NCI-H2171 treated with DMSO at 0.1 percent for 48 hours (cell line): Measurements from ENCODE around the gene MYH14.
"Not testable (repeated sequence)": the region's sequence is repeated elsewhere in the genome, so short reads cannot be mapped to it uniquely, and the experiment has no call there.

Experiments
- DNase-seq: peaks from one replicate; lab custom pipeline; 2025; lab: John Stamatoyannopoulos, UW

The MYH14 gene

DNA sequence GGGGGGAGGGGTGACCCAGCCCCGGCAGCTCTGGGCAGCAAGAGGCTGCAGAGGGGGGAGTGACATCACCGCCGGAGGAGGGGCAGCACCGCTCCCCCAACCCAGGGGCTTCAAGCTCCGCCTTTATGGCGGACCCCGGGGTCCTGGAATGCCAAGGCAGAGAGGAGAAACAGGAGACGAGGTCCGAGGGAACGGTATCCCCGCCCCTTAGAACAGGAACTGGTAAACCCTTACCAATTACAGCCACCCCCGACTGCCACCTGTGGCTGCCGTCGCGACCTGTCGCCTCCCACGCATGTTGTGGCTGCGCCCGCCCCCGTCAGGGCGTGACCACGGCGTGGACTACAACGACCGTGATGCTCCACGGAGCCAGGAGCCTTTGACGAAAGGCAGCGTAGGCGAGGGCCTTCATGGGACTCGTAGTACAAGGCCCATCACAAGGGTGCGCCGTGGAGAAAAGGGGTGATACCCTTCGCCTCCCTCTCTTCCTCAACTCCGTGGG is 129.9 kb downstream of the MYH14 start:
- peak; percentile 91 for DNase-seq

- peak; percentile 68 for DNase-seq
Measured at GRCh38 chr19:50333737-50334617, 130.6 kb downstream of the MYH14 start.

DNA sequence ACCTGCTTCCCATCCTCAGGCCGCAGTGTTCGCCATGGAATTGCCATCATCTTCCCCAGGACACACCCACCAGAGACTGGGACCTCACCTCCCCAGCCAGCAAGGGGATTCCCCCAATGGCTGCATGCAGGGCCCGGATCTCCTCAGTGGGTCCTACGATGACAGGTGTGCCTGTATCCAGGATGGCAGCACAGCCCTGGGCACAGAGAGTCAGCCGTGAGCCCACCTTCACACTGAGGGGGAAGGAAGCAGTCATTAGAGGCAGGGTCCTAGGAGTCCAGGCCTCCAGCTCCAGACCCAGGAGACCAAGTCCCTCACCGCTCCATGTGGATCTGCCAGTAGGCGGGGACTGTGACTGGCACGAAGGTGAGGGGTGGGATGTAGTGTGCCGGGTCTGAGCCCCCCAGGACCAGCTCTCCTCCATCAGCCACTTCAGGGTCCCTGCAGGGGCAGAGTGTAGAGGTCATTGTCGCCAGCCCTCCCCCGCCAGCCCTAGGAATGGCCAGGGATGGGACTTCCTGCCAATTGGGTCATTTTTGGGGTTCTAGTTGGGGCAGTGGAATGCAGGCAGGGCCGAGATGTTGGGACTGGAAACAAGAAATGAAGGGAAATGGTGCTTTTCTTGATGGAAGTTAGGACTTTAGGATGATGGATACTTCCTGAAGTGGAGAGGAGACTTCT is 131.5 kb downstream of the MYH14 start:
- DNase-seq = no peak

DNA sequence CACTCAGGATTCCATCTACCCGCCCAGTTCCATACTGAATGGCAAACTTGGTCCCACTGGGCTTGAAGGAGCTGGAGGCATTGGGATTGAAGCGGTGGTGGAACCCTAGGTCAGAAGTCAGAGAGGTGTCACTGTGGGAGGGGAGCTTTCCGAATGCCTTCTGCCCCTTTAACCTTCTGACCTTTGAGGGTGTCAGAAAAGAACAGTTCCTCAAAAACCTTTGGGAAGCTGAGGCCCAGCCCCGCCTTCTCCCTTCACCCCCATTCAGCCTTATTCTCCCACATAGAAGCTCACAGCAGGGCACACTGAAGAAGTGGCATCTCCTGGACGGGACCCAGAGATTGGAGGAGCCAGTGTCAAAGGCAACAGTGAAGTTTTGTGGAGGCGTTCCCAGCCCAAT is 133.6 kb downstream of the MYH14 start:
- DNase-seq = not testable (repeated sequence)

GRCh38 chr19:50340331-50340730 is 136.9 kb downstream of the MYH14 start:
- no peak for DNase-seq

- no peak for DNase-seq
Measured at GRCh38 chr19:50341091-50341564, 137.7 kb downstream of the MYH14 start.

DNA sequence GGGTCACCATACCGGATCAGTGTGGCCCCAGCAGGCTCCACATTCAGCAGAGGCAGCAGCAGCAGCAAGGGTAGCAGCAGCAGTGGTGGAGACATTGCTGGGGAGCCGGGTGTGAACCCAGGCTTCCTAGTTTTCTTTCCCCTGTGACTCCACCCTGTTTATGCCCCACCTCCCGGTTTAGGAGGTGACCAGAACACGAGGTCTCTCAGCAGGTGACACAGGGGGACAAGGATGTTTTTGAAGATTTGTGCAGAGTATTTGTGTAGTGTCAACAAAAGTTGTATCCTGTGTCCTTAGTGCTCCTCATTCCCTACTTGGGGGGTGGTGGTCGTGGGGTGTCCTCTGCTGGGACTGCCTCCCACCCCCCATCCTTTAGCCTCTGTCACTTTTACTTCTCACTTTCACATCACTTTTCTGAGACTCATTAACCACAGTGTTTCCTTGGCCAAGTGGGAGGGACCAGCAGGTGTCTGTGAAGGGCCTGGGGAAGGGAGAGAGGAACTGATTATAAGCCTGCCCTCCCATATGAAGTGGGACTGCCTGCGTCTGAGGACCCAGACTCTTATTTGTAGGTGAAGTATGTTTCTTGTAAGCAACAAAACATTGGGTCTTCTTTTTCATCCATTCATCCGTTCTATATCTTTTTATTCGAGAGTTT is 141.4 kb downstream of the MYH14 start:
- DNase-seq = no peak

GRCh38 chr19:50347089-50347581 is 143.7 kb downstream of the MYH14 start:
- DNase-seq = not testable (repeated sequence)

DNA sequence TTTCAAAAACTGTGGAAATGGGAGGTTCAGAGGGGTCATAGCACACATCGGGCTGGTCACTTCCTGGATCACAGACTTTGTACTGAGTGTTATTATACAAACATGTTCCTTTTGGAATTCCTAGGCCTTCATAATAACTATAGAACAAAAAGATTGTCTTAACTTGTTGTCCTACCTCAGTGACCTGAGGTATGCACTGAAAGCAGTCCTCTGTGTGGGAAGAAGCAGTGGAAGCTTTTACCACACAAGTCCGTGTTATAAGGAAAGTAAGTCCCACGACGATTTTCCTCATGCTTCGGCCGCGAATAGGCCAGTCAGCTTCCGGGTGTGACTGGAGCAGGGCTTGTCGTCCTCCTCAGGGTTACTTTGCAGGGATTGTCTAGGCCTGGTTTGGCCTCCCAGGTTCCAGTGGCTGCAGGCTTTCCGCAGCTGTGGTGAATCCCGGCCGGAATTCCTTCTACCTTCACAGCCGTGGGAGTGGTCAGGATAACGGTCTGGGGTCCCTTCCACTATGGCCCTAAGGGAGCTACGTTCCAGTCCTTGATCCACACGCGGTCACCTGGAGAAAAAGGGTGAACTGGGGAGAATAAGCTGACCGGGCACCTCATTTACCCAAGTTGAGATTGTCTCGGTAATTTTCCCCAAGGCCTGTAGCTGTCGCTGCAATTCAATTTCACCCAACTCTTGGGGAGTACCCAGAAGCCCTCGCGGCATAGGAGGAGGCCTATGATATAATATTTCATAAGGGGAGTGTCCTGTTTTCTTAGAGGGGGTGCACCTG is 146.0 kb downstream of the MYH14 start:
- no peak for DNase-seq

- DNase-seq = no peak
Measured at GRCh38 chr19:50352242-50352641, 148.8 kb downstream of the MYH14 start.

GRCh38 chr19:50353487-50353880 is 150.1 kb downstream of the MYH14 start:
- DNase-seq = not testable (repeated sequence)

- DNase-seq = no peak
Measured at GRCh38 chr19:50356691-50357177, 153.3 kb downstream of the MYH14 start.

- peak; percentile 83 for DNase-seq
Measured at GRCh38 chr19:50357178-50358100, 154.0 kb downstream of the MYH14 start.

DNA sequence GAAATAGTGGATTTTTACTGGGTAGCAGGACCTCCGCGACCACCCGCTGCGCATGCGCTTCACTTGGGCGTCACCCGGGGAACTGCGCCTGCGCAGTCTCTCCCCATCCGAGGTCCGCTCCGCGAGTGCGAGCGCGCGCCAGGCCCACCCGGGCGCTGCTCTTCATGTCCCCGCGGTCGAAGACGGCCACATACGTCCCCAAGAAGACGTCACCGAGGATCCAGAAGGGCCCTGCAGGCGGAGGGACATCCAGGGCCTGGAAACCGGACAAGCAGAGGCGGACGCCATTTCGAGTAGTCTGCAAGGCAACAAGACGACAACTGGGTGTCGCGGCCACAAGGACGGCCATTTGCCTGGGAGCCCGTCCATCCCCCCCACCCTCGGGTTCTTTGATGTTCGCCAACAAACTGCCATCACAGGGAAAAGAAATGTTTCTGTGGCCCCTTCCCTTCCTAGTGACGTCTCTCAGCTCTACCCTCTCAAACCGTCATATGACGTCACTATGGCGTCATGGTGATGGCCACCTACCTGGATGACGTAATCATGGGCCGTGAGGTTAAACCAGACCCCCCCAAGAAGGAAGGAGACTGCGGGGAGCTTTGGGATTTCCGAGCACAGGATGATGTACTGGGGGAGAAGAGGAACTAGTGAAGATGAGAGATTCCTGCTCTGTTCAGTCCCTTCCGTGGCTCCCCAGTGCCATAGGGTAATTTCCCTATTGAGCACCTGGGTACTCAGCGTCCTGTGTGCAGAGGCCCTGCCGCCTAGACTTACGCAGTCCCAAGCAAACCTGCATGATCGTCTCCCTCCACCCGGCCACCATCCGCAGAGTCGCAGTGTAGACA is 155.3 kb downstream of the MYH14 start:
- no peak for DNase-seq

- no peak for DNase-seq
Measured at GRCh38 chr19:50359328-50359818, 156.0 kb downstream of the MYH14 start.
